Measurements from ENCODE around the gene SEPTIN10.
"Not testable (repeated sequence)": the region's sequence is repeated elsewhere in the genome, so short reads cannot be mapped to it uniquely, and the experiment has no call there.

SEPTIN10 gene

GRCh38 chr2:109633284-109633961, 19.7 kb upstream of the SEPTIN10 start:
- DNase-seq: no peak

GRCh38 chr2:109632158-109632789, 18.5 kb upstream of the SEPTIN10 start:
- DNase-seq: no peak

GRCh38 chr2:109631741-109632140, 18.0 kb upstream of the SEPTIN10 start:
- DNase-seq: no peak

- no peak for DNase-seq
Measured at GRCh38 chr2:109630441-109631430, 17.0 kb upstream of the SEPTIN10 start.

- DNase-seq: no peak
Measured at GRCh38 chr2:109629867-109630266, 16.1 kb upstream of the SEPTIN10 start.

- not testable (repeated sequence) for DNase-seq
Measured at GRCh38 chr2:109628321-109628720, 14.6 kb upstream of the SEPTIN10 start.

DNA sequence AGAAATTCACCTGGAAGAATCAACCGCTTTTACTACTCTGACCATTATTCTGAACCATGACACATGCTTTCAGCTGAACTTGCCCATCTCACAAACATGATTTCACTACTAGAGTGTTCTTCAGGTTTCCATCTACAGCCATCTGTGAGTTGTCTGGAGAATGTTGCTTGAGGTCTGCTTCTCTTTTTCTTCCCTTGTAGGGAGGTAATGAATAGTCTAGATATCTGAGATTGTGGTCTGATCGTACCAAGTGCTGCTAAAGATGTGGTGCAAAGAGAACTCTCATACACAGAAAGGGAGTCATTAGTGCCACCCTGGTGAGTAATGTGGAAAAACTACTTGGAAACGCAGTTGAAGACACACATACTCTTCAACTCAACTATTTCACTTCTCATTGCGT, 10.6 kb upstream of the SEPTIN10 start:
- DNase-seq: no peak

- no peak for DNase-seq
Measured at GRCh38 chr2:109623923-109624322, 10.2 kb upstream of the SEPTIN10 start.

- DNase-seq: no peak
Measured at GRCh38 chr2:109623297-109623696, 9.5 kb upstream of the SEPTIN10 start.

GRCh38 chr2:109619032-109619615, 5.4 kb upstream of the SEPTIN10 start:
- DNase-seq: no peak

DNA sequence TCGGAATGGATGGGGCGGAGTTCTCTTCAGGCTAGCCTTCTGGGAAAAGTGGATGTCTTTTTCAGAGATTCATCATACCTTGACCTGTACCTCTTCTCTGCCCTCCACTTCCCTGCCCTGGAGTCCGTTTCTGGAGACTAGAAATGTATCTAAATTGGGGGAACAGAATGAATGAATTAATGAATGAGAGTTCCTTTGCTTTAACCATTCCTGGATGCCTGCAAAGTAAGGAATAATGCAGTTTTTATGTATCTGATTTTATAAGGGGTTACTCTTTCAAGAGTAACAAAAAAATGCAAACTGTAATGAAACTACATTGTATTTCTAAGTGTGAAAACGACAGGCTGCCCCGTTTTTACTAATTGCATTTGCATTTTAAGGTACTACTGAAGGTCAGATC, 2.4 kb upstream of the SEPTIN10 start:
- DNase-seq: no peak

GRCh38 chr2:109615637-109616144, 1.9 kb upstream of the SEPTIN10 start:
- peak; percentile 50 for DNase-seq

- DNase-seq: peak; percentile 50
Measured at GRCh38 chr2:109614715-109615636, 1.2 kb upstream of the SEPTIN10 start.

DNA sequence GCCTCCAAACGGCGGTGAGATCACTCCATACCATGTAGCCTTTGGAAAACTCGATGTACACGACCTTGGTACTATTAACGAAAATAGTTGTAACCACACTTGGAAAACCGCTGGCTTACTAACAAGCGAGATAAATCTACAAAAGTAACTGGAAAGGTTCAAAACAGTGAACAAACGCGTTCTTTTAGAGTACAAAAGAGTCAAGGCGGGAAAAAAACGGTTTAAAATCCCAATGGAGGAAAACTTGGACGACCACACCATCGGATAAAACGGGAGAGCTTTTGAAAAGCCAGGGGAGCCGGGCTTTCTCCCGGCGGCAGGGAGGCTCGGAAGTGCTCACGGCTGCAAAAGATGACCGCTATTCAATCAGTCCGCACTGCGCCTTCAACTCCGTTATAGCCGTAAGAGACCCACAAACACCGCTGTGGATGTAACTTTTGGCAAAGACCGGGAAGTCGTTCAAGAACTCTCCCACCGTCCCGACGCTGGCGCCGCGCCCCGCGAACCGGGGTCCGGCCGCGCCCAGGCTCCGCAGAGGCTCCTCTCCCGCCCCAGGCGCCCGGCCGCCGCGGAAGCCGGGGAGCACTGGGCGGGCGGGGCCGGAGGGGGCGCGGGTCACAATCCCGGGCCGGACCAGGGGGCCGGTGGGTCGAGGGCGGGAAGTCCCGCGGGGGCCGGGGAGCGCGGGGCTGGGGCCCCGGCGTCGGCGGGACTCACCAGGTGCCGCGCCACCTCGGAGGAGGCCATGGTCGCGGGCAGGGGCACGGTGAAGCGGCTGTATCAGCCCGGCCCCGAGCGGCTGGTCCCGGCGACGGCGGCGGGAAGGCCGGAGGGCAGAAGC, 465 bp downstream of the SEPTIN10 start:
- DNase-seq: peak; percentile 35

GRCh38 chr2:109611467-109612095, 2.2 kb downstream of the SEPTIN10 start:
- no peak for DNase-seq

- no peak for DNase-seq
Measured at GRCh38 chr2:109609352-109610024, 4.3 kb downstream of the SEPTIN10 start.

DNA sequence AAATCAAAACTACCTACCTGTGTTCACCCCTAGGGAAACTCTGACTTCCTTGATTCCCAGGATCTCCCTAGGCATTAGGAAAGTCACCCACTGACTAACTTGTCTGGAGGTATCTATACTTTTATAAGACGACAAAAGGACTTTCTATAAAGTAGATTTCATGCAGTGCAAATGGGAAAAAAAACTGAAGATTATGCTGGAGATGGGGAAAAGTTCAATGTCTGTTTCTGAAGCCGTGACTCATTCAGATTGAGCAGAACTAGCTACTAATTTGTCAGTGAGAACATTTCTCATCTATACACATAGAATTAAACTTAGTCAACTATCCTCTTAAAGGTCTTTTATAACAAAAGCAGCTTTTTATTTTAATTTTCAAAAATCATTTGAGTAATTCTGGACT, 6.0 kb downstream of the SEPTIN10 start:
- DNase-seq: no peak

- DNase-seq: no peak
Measured at GRCh38 chr2:109604597-109604996, 9.2 kb downstream of the SEPTIN10 start.

DNA sequence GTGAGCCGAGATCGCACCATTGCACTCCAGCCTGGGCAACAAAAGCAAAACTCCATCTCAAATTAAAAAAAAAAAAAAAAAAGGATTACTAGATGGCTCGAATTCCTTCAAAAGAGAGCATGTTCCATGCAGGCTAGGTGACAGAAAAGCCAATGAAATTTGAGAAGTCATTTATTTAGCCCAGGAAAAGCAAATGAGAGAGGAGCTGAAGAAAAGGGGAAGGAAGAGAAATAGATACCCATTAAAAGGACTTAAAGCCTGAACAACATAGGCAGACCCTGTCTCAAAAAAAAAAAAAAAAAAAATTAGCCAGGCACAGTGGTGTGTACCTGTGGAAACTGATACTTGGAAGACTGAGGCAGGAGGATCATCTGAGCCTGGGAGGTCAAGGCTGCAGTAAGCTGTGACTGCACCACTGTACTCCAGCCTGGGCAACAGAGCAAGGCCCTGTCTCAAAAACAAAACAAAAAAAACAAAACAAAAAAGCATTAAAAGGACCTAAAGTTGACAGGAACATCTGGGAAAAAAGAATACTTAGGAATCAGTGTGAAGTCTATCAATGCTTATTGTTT, 11.1 kb downstream of the SEPTIN10 start:
- DNase-seq: no peak
